Astrocyte of the hippocampus (primary cell): Measurements from ENCODE around the gene LARGE1.
A peak's percentile ranks its signal among the peaks of the same experiment; 100 is the strongest.

ENCODE experiments used
- DNase-seq: peaks from one replicate; pipeline ENCODE4 v3.0.0; 2011; ENCODE audit warnings: low read depth, low spot score

LARGE1 gene

GRCh38 chr22:33524511-33525260, 395.6 kb downstream of the LARGE1 start:
- DNase-seq = no peak

- no peak for DNase-seq
Measured at GRCh38 chr22:33521879-33522665, 398.2 kb downstream of the LARGE1 start.

GRCh38 chr22:33520904-33521780, 399.1 kb downstream of the LARGE1 start:
- no peak for DNase-seq

GRCh38 chr22:33519974-33520903, 400.0 kb downstream of the LARGE1 start:
- no peak for DNase-seq

- DNase-seq = peak; percentile 82
Measured at GRCh38 chr22:33519071-33519973, 401.0 kb downstream of the LARGE1 start.

GRCh38 chr22:33518405-33518804, 401.9 kb downstream of the LARGE1 start:
- no peak for DNase-seq

GRCh38 chr22:33515795-33516194, 404.5 kb downstream of the LARGE1 start:
- no peak for DNase-seq

- peak; percentile 8 for DNase-seq
Measured at GRCh38 chr22:33513388-33514338, 406.6 kb downstream of the LARGE1 start.

GRCh38 chr22:33512908-33513307, 407.4 kb downstream of the LARGE1 start:
- DNase-seq = peak; percentile 71

- DNase-seq = no peak
Measured at GRCh38 chr22:33510429-33510904, 409.8 kb downstream of the LARGE1 start.

- no peak for DNase-seq
Measured at GRCh38 chr22:33504941-33505625, 415.2 kb downstream of the LARGE1 start.

- DNase-seq = no peak
Measured at GRCh38 chr22:33496112-33496511, 424.2 kb downstream of the LARGE1 start.

GRCh38 chr22:33493476-33494205, 426.6 kb downstream of the LARGE1 start:
- DNase-seq = no peak

- DNase-seq = peak; percentile 14
Measured at GRCh38 chr22:33492210-33492651, 428.0 kb downstream of the LARGE1 start.

- DNase-seq = no peak
Measured at GRCh38 chr22:33487041-33487716, 433.1 kb downstream of the LARGE1 start.

GRCh38 chr22:33481550-33481949, 438.7 kb downstream of the LARGE1 start:
- no peak for DNase-seq
